ENCODE measurements around the gene RFX8.

RFX8 gene

GRCh38 chr2:101349893-101350662 is 124.8 kb downstream of the RFX8 start:
- DNase-seq (ENCODE audit: low read depth, low spot score), result no peak

- DNase-seq (ENCODE audit: low read depth, low spot score), result no peak
Observed at GRCh38 chr2:101348883-101349282, 126.0 kb downstream of the RFX8 start.
